Eye (tissue), 1 donor: ENCODE data around the gene ZNF93.
"Not testable (repeated sequence)": the region's sequence is repeated elsewhere in the genome, so short reads cannot be mapped to it uniquely, and the experiment has no call there.

Source experiments
- DNase-seq: peaks from one replicate; pipeline ENCODE4 v3.0.0-alpha.2; 2015

Gene ZNF93

GRCh38 chr19:19900729-19901444 lies at the start of gene ZNF93:
ZNF93 (plus strand) TSS chr19:19900946; CDS start chr19:19901089, 143 bp downstream.
- peak; percentile 99 for DNase-seq

- not testable (repeated sequence) for DNase-seq
Observed at GRCh38 chr19:19851740-19852139, 49.0 kb upstream of the ZNF93 start.

- DNase-seq, result no peak
Observed at GRCh38 chr19:19858751-19859150, 42.0 kb upstream of the ZNF93 start.

GRCh38 chr19:19860756-19861390 lies 39.9 kb upstream of the ZNF93 start:
- peak; percentile 92 for DNase-seq

- DNase-seq, result peak; percentile 99
Observed at GRCh38 chr19:19865750-19866610, 34.8 kb upstream of the ZNF93 start, which contains the start of gene ZNF253. ZNF253 (plus strand) TSS chr19:19865882; CDS start chr19:19865997, 115 bp downstream.

GRCh38 chr19:19866611-19867248 lies 34.0 kb upstream of the ZNF93 start:
- DNase-seq, result peak; percentile 74

- not testable (repeated sequence) for DNase-seq
Observed at GRCh38 chr19:19870086-19870485, 30.7 kb upstream of the ZNF93 start.

GRCh38 chr19:19871932-19872331 lies 28.8 kb upstream of the ZNF93 start:
- DNase-seq, result no peak

- DNase-seq, result no peak
Observed at GRCh38 chr19:19873381-19873780, 27.4 kb upstream of the ZNF93 start.

GRCh38 chr19:19877724-19878123 lies 23.0 kb upstream of the ZNF93 start:
- no peak for DNase-seq

GRCh38 chr19:19884583-19884982 lies 16.2 kb upstream of the ZNF93 start:
- DNase-seq, result no peak

GRCh38 chr19:19892055-19892941 lies 8.4 kb upstream of the ZNF93 start:
- not testable (repeated sequence) for DNase-seq

GRCh38 chr19:19900139-19900728 lies 512 bp upstream of the ZNF93 start:
- DNase-seq, result no peak

- not testable (repeated sequence) for DNase-seq
Observed at GRCh38 chr19:19907551-19907950, 6.8 kb downstream of the ZNF93 start.

GRCh38 chr19:19909654-19910053 lies 8.9 kb downstream of the ZNF93 start:
- no peak for DNase-seq

GRCh38 chr19:19911150-19911549 lies 10.4 kb downstream of the ZNF93 start:
- DNase-seq, result no peak

- DNase-seq, result no peak
Observed at GRCh38 chr19:19914596-19914995, 13.8 kb downstream of the ZNF93 start.

- not testable (repeated sequence) for DNase-seq
Observed at GRCh38 chr19:19930417-19930816, 29.7 kb downstream of the ZNF93 start.

- not testable (repeated sequence) for DNase-seq
Observed at GRCh38 chr19:19933432-19934314, 32.9 kb downstream of the ZNF93 start.

- no peak for DNase-seq
Observed at GRCh38 chr19:19937403-19937802, 36.7 kb downstream of the ZNF93 start.
